GM12878 (cell line): ENCODE data around the gene PGAM4. TPM values are rescaled to one million over a fixed set of nuclear protein-coding genes. Genes with fewer than 3 reads are reported as not detected.

Experiments used
- ATAC-seq: fragments of 200-7000 bp; cut with Tn5 transposase; 3 replicates; pipeline ENCODE4 v1.9.1; 2020; ENCODE audit warnings: mild to moderate bottlenecking, moderate library complexity
- BruUV-seq: library from RNA; stranded (reverse); fragments of 400-500 nt; replicated peaks from 2 replicates; lab custom pipeline; 2021; lab: Mats Ljungman, UMichigan
- CTCF ChIA-PET: fragments of 300-600 bp; sonication (Branson Sonifier 250); formaldehyde crosslinking; extraction: SDS; loops from one replicate; lab custom pipeline; 2021; ENCODE audit warnings: inconsistent platforms; lab: Yijun Ruan, JAX
- POLR2A ChIA-PET: fragments of 350-600 bp; formaldehyde crosslinking; extraction: SDS; loops from one replicate; lab custom pipeline; 2021; ENCODE audit warnings: inconsistent platforms; lab: Charles Lee
- RAD21 ChIA-PET: fragments of 300-600 bp; sonication (Branson Sonifier 250); formaldehyde crosslinking; loops from one replicate; lab custom pipeline; 2023; ENCODE audit warnings: antibody characterized with exemption; ENCODE audit not compliant: unreplicated experiment; lab: Charles Lee
- SMC1A ChIA-PET: fragments of 300-600 bp; sonication (Branson Sonifier 250); formaldehyde crosslinking; loops from one replicate; lab custom pipeline; 2023; ENCODE audit not compliant: unreplicated experiment, uncharacterized antibody; lab: Charles Lee
- DNase-seq: peaks from one replicate; pipeline ENCODE4 v3.0.0-alpha.2; 2011; ENCODE audit warnings: low read depth, low spot score
- FAIRE-seq: peaks from 3 replicates; lab custom pipeline; 2011; peaks lifted over from hg19 to GRCh38; lab: Jason Lieb, UNC
- H2AFZ ChIP-seq: 2 replicates; pipeline ENCODE4 v1.6.0; 2011; ENCODE audit warnings: low read depth, low read length, control low read depth; ENCODE audit not compliant: control insufficient read depth
- H3K27ac ChIP-seq: 2 replicates; pipeline ENCODE4 v1.5.1; 2011; ENCODE audit warnings: control low read depth; ENCODE audit not compliant: control insufficient read depth, insufficient read depth
- H3K27me3 ChIP-seq, 2 experiments: replicated peaks in 1 of 2; 2 replicates each; pipeline versions ENCODE4 v1.6.0 to v1.6.1; 2011; ENCODE audit warnings: low read length in 1 of 2; ENCODE audit not compliant: control insufficient read depth in 2 of 2, insufficient read depth in 2 of 2
- H3K36me3 ChIP-seq, 2 experiments: 2 replicates each; pipeline ENCODE4 v1.5.1; 2011; ENCODE audit warnings: low read length in 1 of 2; ENCODE audit not compliant: control insufficient read depth in 2 of 2, insufficient read depth in 2 of 2
- H3K4me1 ChIP-seq: 2 replicates; pipeline ENCODE4 v1.6.1; 2011; ENCODE audit warnings: mild to moderate bottlenecking, low read length, moderate library complexity, mixed read lengths; ENCODE audit not compliant: control insufficient read depth, insufficient read depth
- H3K4me2 ChIP-seq: 2 replicates; pipeline ENCODE4 v1.6.0; 2011; ENCODE audit warnings: control low read depth; ENCODE audit not compliant: control insufficient read depth, insufficient read depth
- H3K4me3 ChIP-seq: fragments of 200-600 bp; sonication (generic); 2 replicates; pipeline ENCODE4 v1.5.1; 2016
- H3K79me2 ChIP-seq: 2 replicates; pipeline ENCODE4 v1.6.0; 2011; ENCODE audit warnings: low read length; ENCODE audit not compliant: control insufficient read depth, insufficient read depth
- H3K9ac ChIP-seq: 2 replicates; pipeline ENCODE4 v1.8.0; 2011; ENCODE audit warnings: low read length, control low read depth, mixed read lengths; ENCODE audit not compliant: control insufficient read depth, insufficient read depth
- H3K9me3 ChIP-seq: replicated peaks from 3 replicates; pipeline ENCODE4 v1.5.1; 2011; ENCODE audit warnings: mild to moderate bottlenecking, low read length; ENCODE audit not compliant: control insufficient read depth, insufficient read depth
- H4K20me1 ChIP-seq: 2 replicates; pipeline ENCODE4 v1.6.0; 2011; ENCODE audit not compliant: control insufficient read depth, insufficient read depth
- CBX5 ChIP-seq: sonication (generic); IDR thresholded peaks from 2 replicates; pipeline ENCODE4 v1.6.1; 2016; ENCODE audit warnings: low read depth, moderate library complexity, mild to moderate bottlenecking, inconsistent platforms
- CEBPB ChIP-seq, 2 experiments: fragments of 150-350 bp in 1 of 2; IDR thresholded peaks; 2 replicates each; pipeline ENCODE4 v1.6.1; 2012 to 2014; ENCODE audit warnings: low read depth in 2 of 2, low read length in 2 of 2, borderline replicate concordance in 1 of 2, inconsistent platforms in 1 of 2
- FOS ChIP-seq: IDR thresholded peaks from 3 replicates; pipeline ENCODE4 v1.6.1; 2011; ENCODE audit warnings: borderline replicate concordance; ENCODE audit not compliant: insufficient read length; ENCODE audit errors: extremely low read depth
- IKZF2 ChIP-seq, 2 experiments: fragments of 450-650 bp; IDR thresholded peaks; 2 replicates each; pipeline ENCODE4 v1.6.1; 2017; ENCODE audit warnings: mild to moderate bottlenecking in 2 of 2, moderate library complexity in 2 of 2
- SREBF1 ChIP-seq: IDR thresholded peaks from 2 replicates; pipeline ENCODE4 v1.6.1; 2012; ENCODE audit warnings: mild to moderate bottlenecking, low read length
- ZNF274 ChIP-seq: IDR thresholded peaks from one replicate; pipeline ENCODE4 v1.8.0; 2011; ENCODE audit not compliant: insufficient read length, insufficient read depth
- whole genome bisulfite sequencing: methylation state at CpG from one replicate; pipeline ENCODE4 v1.1.6; 2016; ENCODE audit warnings: low lambda C conversion rate; ENCODE audit not compliant: insufficient replicate concordance, insufficient coverage; ENCODE audit errors: missing lambda C conversion rate; 5-methylcytosine and 5-hydroxymethylcytosine counted together
- in situ Hi-C: fragments of 300-500 bp; cut with MboI; formaldehyde crosslinking; loops from 9 replicates; pipeline ENCODE4 v1.14.3; 2018; ENCODE audit warnings: mixed read lengths
- intact Hi-C: fragments of 100-400 bp; cut with micrococcal nuclease; formaldehyde crosslinking; loops from one replicate; pipeline ENCODE4 v1.14.2; 2022; ENCODE audit not compliant: unreplicated experiment
- polyA plus RNA-seq, 11 experiments: library from polyadenylated mRNA; depleted of rRNA in 4 of 11; unstranded in 6 of 11; stranded (reverse) in 5 of 11; fragments of >200 nt; fragmentation: Nextera tagmentation in 4 of 11; fragmentation: Illumina TruSeq in 1 of 11; extraction: Ambion mirVana in 4 of 11; extraction: Trizol in 1 of 11; gene quantifications; 1 replicate in 1 of 11; 2 replicates in 10 of 11; pipeline versions ENCODE4 v1.2.1 to v1.2.3, GENCODE V29; 2011 to 2016; ENCODE audit warnings: inconsistent platforms in 2 of 11, missing spikeins in 2 of 11, low read depth in 1 of 11
- total RNA-seq, 4 experiments: library from RNA; depleted of rRNA in 3 of 4; stranded (reverse); fragments of >200 nt in 3 of 4; fragmentation: Illumina TruSeq in 1 of 4; extraction: Trizol in 1 of 4; gene quantifications; 2 replicates each; pipeline versions ENCODE4 v1.2.1 to v1.2.3, GENCODE V29; 2013 to 2021
- TF ChIP-seq, protein P1 (sequence below): fragments of 150-350 bp; IDR thresholded peaks from 2 replicates; pipeline ENCODE4 v1.6.1; 2014; ENCODE audit warnings: mild to moderate bottlenecking, low read depth, low read length

PGAM4 gene
- total and polyA plus RNA-seq, 10 of the 15 experiments (the other 5 are each of a cell fraction or from before 2014, with no cell fraction given): 0.24 to 0.80 (median 0.36) TPM; not detected in 6

DNA sequence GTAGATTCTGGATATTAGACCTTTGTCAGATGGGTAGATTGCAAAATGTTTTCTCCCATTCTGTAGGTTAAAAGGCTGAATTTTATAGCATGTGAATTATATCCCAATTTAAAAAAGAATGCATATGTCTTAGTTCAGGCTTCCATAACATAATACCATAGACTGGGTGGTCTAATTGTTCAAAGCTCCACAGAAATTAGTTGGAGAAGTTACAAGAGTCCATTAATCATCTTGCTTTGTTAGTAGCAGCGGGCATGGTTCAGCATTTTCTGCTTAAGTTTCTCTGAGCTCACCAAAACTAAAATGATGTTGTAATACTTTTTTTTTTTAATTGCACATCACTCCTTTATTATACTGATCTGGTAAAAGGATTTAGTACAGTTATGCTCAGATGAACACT lies 1.8 kb downstream of the PGAM4 start:
- BruUV-seq: no TSS peak
- no peaks in the 10 kb centered on the region; the same call in 2 of the 3 replicates for H3K9me3 ChIP-seq
- no peak overlapping the region for H3K27ac ChIP-seq
- ChIA-PET POLR2A (no interaction called here), CTCF (interaction anchor here (1.1 kb wide), 1 partner anchor 50 kb away, joined by 4 read pairs; no protein-coding TSS in a partner anchor), SMC1A (no interaction called here), RAD21 (no interaction called here)
- intact Hi-C loops: no loop called here
- no peak overlapping the region for H2AFZ ChIP-seq
- no peaks in the 10 kb centered on the region for H4K20me1 ChIP-seq
- in situ Hi-C loops: no loop called here
- no peak for TF ChIP-seq CBX5
- no peak for TF ChIP-seq FOS
- no peak for TF ChIP-seq ZNF274
- no peak for TF ChIP-seq IKZF2 (IDR thresholded peaks at IDR 0.05)
- TF ChIP-seq CEBPB (IDR thresholded peaks at IDR 0.05; ENCODE audit: borderline replicate concordance in 1 of 2, low read depth in 2 of 2, low read length in 2 of 2): no peak
- TF ChIP-seq, protein P1, sequence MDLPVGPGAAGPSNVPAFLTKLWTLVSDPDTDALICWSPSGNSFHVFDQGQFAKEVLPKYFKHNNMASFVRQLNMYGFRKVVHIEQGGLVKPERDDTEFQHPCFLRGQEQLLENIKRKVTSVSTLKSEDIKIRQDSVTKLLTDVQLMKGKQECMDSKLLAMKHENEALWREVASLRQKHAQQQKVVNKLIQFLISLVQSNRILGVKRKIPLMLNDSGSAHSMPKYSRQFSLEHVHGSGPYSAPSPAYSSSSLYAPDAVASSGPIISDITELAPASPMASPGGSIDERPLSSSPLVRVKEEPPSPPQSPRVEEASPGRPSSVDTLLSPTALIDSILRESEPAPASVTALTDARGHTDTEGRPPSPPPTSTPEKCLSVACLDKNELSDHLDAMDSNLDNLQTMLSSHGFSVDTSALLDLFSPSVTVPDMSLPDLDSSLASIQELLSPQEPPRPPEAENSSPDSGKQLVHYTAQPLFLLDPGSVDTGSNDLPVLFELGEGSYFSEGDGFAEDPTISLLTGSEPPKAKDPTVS: no peak
- TF ChIP-seq SREBF1: no peak
- FAIRE-seq (no peak), ATAC-seq (no peak), DNase-seq (no peak)
- no peak overlapping the region for H3K4me2 ChIP-seq
- no peaks in the 10 kb centered on the region for H3K79me2 ChIP-seq
- no peaks in the 10 kb centered on the region for H3K4me1 ChIP-seq
- H3K36me3 ChIP-seq: no peaks in the 10 kb centered on the region
- H3K4me3 ChIP-seq: no peak overlapping the region
- H3K9ac ChIP-seq: no peak overlapping the region
- WGBS: 58% methylated on average over 1 of the region's 1 CpG
- H3K27me3 ChIP-seq: no peaks in the 10 kb centered on the region
